GM10266 (cell line): Measurements from ENCODE around the gene KREMEN1.

Experiments used
- DNase-seq: peaks from one replicate; pipeline ENCODE4 v3.0.0; 2012; ENCODE audit errors: extremely low spot score
- CTCF ChIP-seq: IDR thresholded peaks from 2 replicates; pipeline ENCODE4 v1.5.1; 2012; ENCODE audit warnings: mild to moderate bottlenecking, low read depth; ENCODE audit not compliant: control insufficient read depth, insufficient read depth; ENCODE audit errors: missing control alignments

KREMEN1 gene

GRCh38 chr22:29206372-29207242, 133.8 kb downstream of the KREMEN1 start:
- no peak for TF ChIP-seq CTCF
- DNase-seq, result no peak

- no peak for TF ChIP-seq CTCF
- no peak for DNase-seq
These were observed 134.4 kb downstream of the KREMEN1 start for GRCh38 chr22:29207243-29207550.

- no peak for TF ChIP-seq CTCF
- DNase-seq, result no peak
These were observed 135.0 kb downstream of the KREMEN1 start for GRCh38 chr22:29207562-29208501.

- no peak for DNase-seq
- TF ChIP-seq CTCF, result no peak
These were observed 135.6 kb downstream of the KREMEN1 start for GRCh38 chr22:29208502-29208862.

GRCh38 chr22:29208879-29209623, 136.2 kb downstream of the KREMEN1 start:
- DNase-seq, result no peak
- no peak for TF ChIP-seq CTCF

- TF ChIP-seq CTCF, result no peak
- no peak for DNase-seq
These were observed 136.7 kb downstream of the KREMEN1 start for GRCh38 chr22:29209624-29209929.
